Right kidney (tissue), 1 donor: Measurements from ENCODE around the gene MISP.
"Not testable (repeated sequence)": the region's sequence is repeated elsewhere in the genome, so short reads cannot be mapped to it uniquely, and the experiment has no call there.

ENCODE experiments used
- DNase-seq: peaks from one replicate; pipeline ENCODE4 v3.0.0-alpha.2; 2016

Gene MISP

GRCh38 chr19:723714-724113 lies 27.2 kb upstream of the MISP start:
- DNase-seq = no peak

GRCh38 chr19:725461-726089 lies 25.3 kb upstream of the MISP start:
- no peak for DNase-seq

- no peak for DNase-seq
These were observed 23.6 kb upstream of the MISP start for GRCh38 chr19:726993-727956.

- no peak for DNase-seq
These were observed 22.9 kb upstream of the MISP start for GRCh38 chr19:728011-728410.

GRCh38 chr19:729564-729963 lies 21.3 kb upstream of the MISP start:
- DNase-seq = not testable (repeated sequence)

- no peak for DNase-seq
These were observed 20.8 kb upstream of the MISP start for GRCh38 chr19:729965-730668.

- DNase-seq = no peak
These were observed 19.9 kb upstream of the MISP start for GRCh38 chr19:731000-731399.

- no peak for DNase-seq
These were observed 18.5 kb upstream of the MISP start for GRCh38 chr19:732148-733069.

- no peak for DNase-seq
These were observed 16.2 kb upstream of the MISP start for GRCh38 chr19:734716-735115.

GRCh38 chr19:736125-736524 lies 14.8 kb upstream of the MISP start:
- DNase-seq = no peak

- DNase-seq = no peak
These were observed 13.3 kb upstream of the MISP start for GRCh38 chr19:737591-738093.

- DNase-seq = no peak
These were observed 12.3 kb upstream of the MISP start for GRCh38 chr19:738509-739128.

- DNase-seq = no peak
These were observed 10.8 kb upstream of the MISP start for GRCh38 chr19:739998-740715.

GRCh38 chr19:740816-741505 lies 10.0 kb upstream of the MISP start:
- DNase-seq = not testable (repeated sequence)

- no peak for DNase-seq
These were observed 9.3 kb upstream of the MISP start for GRCh38 chr19:741506-742131.

GRCh38 chr19:742540-743075 lies 8.3 kb upstream of the MISP start:
- DNase-seq = no peak

GRCh38 chr19:743168-743687 lies 7.7 kb upstream of the MISP start:
- DNase-seq = no peak

- not testable (repeated sequence) for DNase-seq
These were observed 5.8 kb upstream of the MISP start for GRCh38 chr19:745138-745537.
